Renal cortical epithelial cell (primary cell): ENCODE measurements around the gene TLE3. TPM values are rescaled to one million over a fixed set of nuclear protein-coding genes. Genes with fewer than 3 reads are reported as not detected.

Source experiments
- DNase-seq: peaks from one replicate; pipeline ENCODE4 v3.0.0-alpha.2; 2011; ENCODE audit warnings: low read depth
- total RNA-seq: library from RNA; depleted of rRNA; stranded (reverse); fragments of >200 nt; gene quantifications from 2 replicates; pipeline ENCODE4 v1.2.3, GENCODE V29; 2014

TLE3 gene
- total RNA-seq, 1 donor from 2014 or later: 31.4 TPM

DNA sequence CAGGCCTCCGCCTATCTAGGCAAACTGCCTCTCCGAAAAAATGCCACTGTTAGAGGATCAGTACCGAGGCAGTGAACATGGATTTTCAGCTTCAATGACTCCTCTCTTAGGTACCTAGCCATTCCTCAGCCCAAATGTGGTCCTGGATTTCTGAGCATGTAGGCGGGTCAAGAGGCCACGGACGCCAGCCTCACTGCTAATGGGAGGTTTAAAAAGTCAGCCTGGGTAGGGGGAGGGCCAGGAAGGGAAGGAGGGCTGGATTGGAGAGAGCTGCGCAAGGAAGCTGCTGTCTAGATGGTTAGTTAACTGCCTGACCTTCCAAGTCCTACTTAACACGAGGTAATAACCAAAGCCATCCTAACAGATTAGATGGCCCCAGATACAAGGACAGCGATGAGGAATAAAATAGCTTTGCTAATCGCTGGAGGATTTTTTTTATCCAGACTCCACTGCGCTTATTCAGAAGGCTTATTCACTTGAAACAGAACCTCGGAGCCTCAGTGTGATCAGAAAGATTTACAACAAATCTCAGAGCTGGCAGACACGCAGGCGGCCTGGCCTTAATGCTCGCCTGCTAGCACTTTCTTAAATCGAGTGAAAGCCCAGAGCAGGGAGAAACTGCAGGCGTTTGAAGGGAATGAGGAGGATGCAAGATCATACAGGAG, 34.3 kb downstream of the TLE3 start:
- DNase-seq: no peak

DNA sequence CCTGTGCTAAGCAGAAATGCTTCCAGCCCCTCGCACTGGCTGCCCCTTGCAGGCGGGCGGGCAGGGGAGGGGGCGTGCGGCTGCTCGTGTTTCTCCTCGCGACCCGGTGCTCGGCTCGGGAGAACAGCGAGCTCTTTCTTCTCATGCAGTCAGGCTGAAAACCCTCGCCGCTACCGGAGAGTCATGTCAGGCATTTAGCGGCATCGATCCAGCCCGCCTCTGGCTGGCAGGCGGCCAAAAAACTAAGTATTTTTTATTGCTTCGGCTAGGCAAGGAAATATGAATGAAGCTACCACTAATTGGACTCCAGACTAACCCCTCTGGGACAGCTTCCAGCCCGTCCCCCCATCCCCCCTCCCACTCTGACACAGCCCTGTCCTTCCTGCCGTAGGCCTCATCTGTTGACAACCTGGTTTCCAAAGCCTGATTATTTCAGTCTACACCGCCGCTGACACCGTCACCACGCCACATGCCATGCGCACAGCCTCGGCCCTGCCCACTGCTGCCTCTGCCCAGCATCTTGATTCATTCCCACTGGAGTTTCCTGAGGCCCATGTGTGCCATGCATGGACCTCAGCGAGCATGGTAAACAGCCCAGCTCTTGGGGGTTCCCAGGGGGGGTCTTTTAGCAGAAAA, 35.3 kb downstream of the TLE3 start:
- peak; percentile 85 for DNase-seq

DNA sequence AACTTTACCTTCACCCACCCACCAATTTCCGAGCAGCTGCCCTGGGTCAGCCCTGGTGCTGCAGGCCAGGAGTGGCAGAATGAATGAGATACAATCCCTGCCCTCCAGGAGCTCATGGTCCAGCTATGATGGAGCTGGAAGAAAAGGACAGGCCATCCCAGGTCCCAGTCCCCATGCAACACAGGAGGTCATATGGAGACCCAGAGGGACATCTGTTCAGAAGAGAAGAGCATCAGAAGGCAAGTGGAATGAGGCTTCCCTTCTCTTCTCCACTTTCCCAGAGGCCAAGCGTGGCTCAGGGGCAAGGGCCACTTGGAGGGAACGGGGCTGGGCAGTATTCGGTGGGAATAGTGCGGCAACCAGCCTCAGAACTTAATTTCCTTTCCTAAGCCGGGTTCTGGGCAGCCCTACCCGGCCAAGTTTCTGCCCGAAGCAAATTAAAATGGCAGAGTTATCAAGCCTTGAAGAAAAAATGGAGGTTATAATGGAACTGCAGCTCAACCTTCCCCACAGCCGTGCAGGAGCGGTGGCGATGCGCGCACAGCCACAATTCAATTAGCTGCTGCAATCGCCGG, 35.9 kb downstream of the TLE3 start:
- DNase-seq: no peak

DNA sequence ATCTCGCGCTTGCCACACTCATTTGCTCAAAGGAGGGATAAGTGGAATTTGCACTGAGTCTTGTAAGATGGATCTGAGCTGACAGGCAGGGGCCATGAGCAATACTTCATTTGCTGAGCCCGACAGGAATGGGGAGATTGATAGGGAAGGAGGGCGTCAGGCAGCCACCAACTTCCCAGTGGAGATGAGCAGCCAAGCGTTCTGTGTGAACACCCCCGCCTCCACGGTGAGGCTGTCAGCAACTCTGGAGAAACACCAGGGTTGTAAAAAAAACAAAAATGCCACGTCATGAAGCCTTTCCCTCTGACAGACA, 36.8 kb downstream of the TLE3 start:
- peak; percentile 78 for DNase-seq

- DNase-seq: no peak
Measured at GRCh38 chr15:70060214-70060992, 37.3 kb downstream of the TLE3 start.

GRCh38 chr15:70059476-70060213, 38.1 kb downstream of the TLE3 start:
- no peak for DNase-seq

DNA sequence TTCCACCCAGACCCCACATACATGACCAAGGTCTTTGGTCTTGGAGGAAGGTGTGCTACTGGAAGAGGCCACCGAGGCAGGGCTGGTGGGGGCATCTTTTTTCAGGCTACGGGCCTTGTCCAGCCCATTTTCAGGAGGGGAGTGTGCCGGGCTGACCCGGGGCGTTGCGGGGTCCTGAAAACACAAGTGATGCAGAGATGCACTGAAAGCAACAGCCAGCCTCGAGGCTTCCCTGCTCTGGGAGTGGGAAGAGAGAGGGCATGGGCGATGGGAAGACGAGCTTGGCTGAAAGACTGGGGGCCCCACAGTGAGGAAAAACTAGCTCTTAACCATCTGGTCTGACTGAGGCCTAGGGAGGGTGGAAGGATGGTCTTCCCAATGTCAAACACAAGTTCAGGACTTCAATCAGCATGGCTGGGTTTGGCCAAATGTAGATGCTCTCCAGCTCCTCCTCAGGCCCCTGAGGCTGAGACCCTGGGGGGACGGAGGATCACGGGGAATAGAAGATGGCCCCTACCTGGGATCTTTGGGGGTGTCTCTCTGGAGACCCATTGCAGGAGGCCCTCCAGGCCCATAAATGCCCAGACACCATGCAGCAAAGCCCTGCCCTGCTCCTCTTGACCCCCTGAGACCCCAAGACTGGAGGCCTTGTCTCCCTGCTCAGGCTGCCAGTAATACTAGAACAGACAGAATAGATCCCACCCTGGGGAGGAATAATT, 38.9 kb downstream of the TLE3 start:
- DNase-seq: no peak

- no peak for DNase-seq
Measured at GRCh38 chr15:70057931-70058641, 39.6 kb downstream of the TLE3 start.

GRCh38 chr15:70056091-70056680, 41.5 kb downstream of the TLE3 start:
- no peak for DNase-seq

GRCh38 chr15:70055601-70056051, 42.1 kb downstream of the TLE3 start:
- no peak for DNase-seq

DNA sequence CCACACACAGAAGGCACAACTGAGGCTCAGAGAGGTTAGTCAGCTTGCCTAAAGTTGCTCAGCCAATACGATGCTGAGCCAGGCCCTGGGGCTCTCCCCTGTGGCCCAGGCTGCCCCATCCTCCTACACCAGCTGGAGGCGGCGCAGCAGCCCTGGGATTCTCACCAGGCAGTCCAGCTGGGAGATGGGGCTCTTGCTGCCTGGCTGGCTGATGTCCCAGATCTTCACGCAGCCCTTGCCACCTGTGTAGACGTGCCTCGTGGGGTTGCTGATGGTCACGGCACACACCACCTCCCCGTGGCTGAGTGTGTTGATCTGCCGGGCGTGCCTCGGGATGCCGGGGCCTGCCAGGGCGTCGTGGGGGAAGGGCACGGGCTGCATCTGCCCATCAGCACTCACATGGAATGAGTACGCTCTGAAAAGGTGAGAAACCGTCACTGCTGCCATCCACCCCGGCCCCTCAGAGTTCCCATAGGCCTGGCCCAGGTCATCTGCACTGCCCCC, 42.8 kb downstream of the TLE3 start:
- DNase-seq: no peak

GRCh38 chr15:70054366-70054765, 43.4 kb downstream of the TLE3 start:
- no peak for DNase-seq

DNA sequence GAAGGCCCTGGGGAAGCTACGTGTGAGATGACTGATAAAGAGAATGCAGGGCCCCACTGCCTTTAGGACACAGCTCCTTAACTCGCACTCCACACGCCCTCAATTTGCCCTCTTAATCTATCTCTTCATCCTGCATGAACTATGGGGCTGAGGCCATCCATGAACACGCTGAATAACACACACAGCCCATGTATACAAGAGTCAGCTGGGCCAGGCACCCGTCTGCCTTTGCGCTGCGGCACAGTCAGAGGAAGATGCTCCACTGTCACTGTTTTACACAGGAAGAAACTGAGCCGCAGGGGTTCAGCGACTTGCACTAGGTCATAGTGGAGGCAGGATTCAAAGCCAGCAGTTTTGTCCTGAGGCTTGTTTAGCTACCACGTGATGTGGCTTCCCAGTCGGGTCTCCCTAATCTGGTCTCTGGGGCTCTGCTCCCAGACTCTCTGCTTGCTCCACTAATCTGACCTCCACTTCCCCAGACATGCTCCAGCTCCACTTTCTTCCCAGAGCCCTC, 43.9 kb downstream of the TLE3 start:
- DNase-seq: no peak

DNA sequence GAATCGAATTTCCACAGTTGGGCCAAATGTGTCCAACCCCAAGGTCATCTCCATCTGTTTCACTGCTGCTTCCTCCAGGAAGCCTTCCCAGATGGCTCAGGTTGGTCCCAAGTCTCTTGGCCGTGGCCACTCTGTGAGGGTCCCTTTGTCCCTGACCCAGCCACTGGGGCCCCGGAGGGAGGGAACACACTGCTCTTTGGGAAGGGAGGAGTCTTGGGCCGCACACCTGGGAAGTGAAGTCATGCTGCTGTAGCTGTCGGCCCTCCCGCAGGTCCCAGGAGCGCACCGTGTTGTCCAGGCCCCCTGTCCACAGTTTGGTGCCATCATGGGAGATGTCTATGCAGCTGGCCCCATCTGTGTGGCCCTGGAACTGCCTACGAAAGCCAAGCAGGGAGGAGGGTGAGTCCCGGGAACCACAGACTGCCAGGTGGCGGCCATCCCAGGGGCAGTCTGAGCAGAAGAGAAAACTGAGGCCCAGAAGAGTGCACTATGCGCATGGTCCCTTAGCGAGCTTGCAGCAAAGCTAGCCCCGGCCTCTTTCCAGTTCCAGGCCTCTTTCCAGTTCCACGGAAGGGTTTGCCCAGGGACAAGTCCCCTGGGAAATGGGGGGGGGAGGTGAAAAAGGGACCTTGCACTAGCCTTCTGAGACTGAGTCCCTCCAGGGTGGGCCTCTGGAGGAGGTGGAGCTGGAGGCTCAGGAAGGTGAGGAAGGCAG, 44.6 kb downstream of the TLE3 start:
- no peak for DNase-seq

- DNase-seq: no peak
Measured at GRCh38 chr15:70051948-70052633, 45.6 kb downstream of the TLE3 start.

GRCh38 chr15:70050970-70051369, 46.7 kb downstream of the TLE3 start:
- no peak for DNase-seq

GRCh38 chr15:70050441-70050840, 47.3 kb downstream of the TLE3 start:
- no peak for DNase-seq

DNA sequence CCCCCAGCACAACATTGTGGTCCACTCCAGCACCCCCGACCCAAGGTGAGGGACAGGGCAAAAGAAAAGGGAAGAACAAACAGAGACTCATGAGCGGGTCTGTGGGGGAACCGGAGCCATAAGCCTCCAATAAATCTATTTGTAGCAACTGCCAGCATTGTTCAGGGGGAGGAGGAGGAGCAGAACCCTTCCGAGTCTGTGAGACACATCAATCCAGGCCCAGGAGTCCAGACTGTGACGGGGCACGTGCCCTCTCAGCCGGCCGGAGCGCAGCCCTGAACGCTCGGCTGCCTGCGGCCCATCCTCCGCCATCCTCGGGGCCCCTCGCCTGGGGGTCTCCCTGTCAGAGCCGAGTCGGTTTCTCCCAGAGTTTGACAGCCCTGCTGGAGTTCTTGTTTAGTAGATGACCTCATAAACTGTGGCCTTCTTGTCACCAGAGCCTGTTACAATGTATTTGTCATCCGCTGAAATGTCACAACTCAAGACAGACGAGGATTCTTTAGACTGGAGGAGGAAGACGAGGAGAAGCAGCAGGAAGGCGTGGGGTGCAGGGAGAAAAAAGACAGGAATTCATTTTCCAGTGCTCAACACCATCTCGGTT, 47.9 kb downstream of the TLE3 start:
- no peak for DNase-seq
